IPS-15b (cell line): ENCODE data around the gene CCDC121.
A peak's percentile ranks its signal among the peaks of the same experiment; 100 is the strongest.

Source experiments
- H3K27me3 ChIP-seq: one replicate; pipeline ENCODE4 v1.6.1; 2013; ENCODE audit warnings: low read length; ENCODE audit not compliant: control insufficient read depth, insufficient read depth
- H3K36me3 ChIP-seq: one replicate; pipeline ENCODE4 v1.6.1; 2013; ENCODE audit warnings: low read length; ENCODE audit not compliant: control insufficient read depth, insufficient read depth
- H3K4me1 ChIP-seq: one replicate; pipeline ENCODE4 v1.6.1; 2013; ENCODE audit warnings: mild to moderate bottlenecking, low read length; ENCODE audit not compliant: control insufficient read depth, insufficient read depth
- H3K4me3 ChIP-seq: one replicate; pipeline ENCODE4 v1.5.1; 2013; ENCODE audit warnings: low read depth, low read length
- H3K9ac ChIP-seq: one replicate; pipeline ENCODE4 v1.6.1; 2013; ENCODE audit warnings: low read depth, mild to moderate bottlenecking, low read length
- H3K9me3 ChIP-seq: one replicate; pipeline ENCODE4 v1.6.1; 2013; ENCODE audit warnings: mild to moderate bottlenecking, low read length; ENCODE audit not compliant: control insufficient read depth, insufficient read depth

CCDC121 gene

GRCh38 chr2:27628767-27629709 lies at the start of gene CCDC121, which contains the start of gene GPN1:
Gene CCDC121, minus strand, starts transcription at chr2:27629012. Its CDS starts 1,213 bp downstream, at chr2:27627799.
Gene GPN1, plus strand, starts transcription at chr2:27629050. Its CDS starts 9 bp downstream, at chr2:27629059.
- Histone ChIP-seq H3K4me1 (no peaks in the 10 kb centered on the region), H3K9ac (peak within 1 kb of the TSS; percentile 94), H3K9me3 (no peaks in the 10 kb centered on the region), H3K36me3 (no peaks in the 10 kb centered on the region), H3K27me3 (no peaks in the 10 kb centered on the region), H3K4me3 (peak within 1 kb of the TSS; percentile 97)

- no peaks in the 10 kb centered on the region for H3K27me3 ChIP-seq
- no peaks in the 10 kb centered on the region for H3K4me1 ChIP-seq
- no peak overlapping the region for H3K9ac ChIP-seq
- H3K36me3 ChIP-seq, result peaks cover 7% of the 10 kb centered on the region
- H3K9me3 ChIP-seq, result no peaks in the 10 kb centered on the region
- no peak overlapping the region for H3K4me3 ChIP-seq
Observed at GRCh38 chr2:27672723-27673486, 44.1 kb upstream of the CCDC121 start.

- Histone ChIP-seq H3K36me3 (peaks cover 2% of the 10 kb centered on the region), H3K9me3 (no peaks in the 10 kb centered on the region), H3K4me3 (no peak overlapping the region), H3K27me3 (no peaks in the 10 kb centered on the region), H3K4me1 (no peaks in the 10 kb centered on the region), H3K9ac (no peak overlapping the region)
Observed at GRCh38 chr2:27671235-27671634, 42.4 kb upstream of the CCDC121 start.

- Histone ChIP-seq H3K4me3 (no peak overlapping the region), H3K36me3 (peaks cover 2% of the 10 kb centered on the region), H3K9ac (no peak overlapping the region), H3K27me3 (no peaks in the 10 kb centered on the region), H3K4me1 (peaks cover 3% of the 10 kb centered on the region), H3K9me3 (no peaks in the 10 kb centered on the region)
Observed at GRCh38 chr2:27667446-27667845, 38.6 kb upstream of the CCDC121 start.

- H3K9me3 ChIP-seq, result no peaks in the 10 kb centered on the region
- no peak overlapping the region for H3K9ac ChIP-seq
- H3K36me3 ChIP-seq, result peaks cover 12% of the 10 kb centered on the region
- H3K4me3 ChIP-seq, result peak overlapping the region; percentile 85
- H3K27me3 ChIP-seq, result no peaks in the 10 kb centered on the region
- peaks cover 3% of the 10 kb centered on the region for H3K4me1 ChIP-seq
Observed at GRCh38 chr2:27664622-27665363, 36.0 kb upstream of the CCDC121 start.

- H3K4me1 ChIP-seq, result peaks cover 3% of the 10 kb centered on the region
Observed at GRCh38 chr2:27664154-27664574, 35.4 kb upstream of the CCDC121 start.

GRCh38 chr2:27663285-27664153 lies 34.7 kb upstream of the CCDC121 start, which contains the start of the genes SLC4A1AP and SUPT7L:
Gene SLC4A1AP, plus strand, starts transcription at chr2:27663889. Its CDS starts 26 bp downstream, at chr2:27663915.
Gene SUPT7L, minus strand, starts transcription at chr2:27663614. Its CDS starts 1,422 bp downstream, at chr2:27662192.
- Histone ChIP-seq H3K27me3 (no peaks in the 10 kb centered on the region), H3K9me3 (no peaks in the 10 kb centered on the region), H3K4me3 (peak within 1 kb of the TSS; percentile 85), H3K36me3 (peaks cover 11% of the 10 kb centered on the region), H3K4me1 (peaks cover 3% of the 10 kb centered on the region), H3K9ac (peak within 1 kb of the TSS; percentile 77)

More at GRCh38 chr2:27664154-27664574, 35.4 kb upstream of the CCDC121 start:
- H3K9me3 ChIP-seq, result no peaks in the 10 kb centered on the region
- H3K4me3 ChIP-seq, result peak overlapping the region; percentile 85
- no peaks in the 10 kb centered on the region for H3K27me3 ChIP-seq
- H3K36me3 ChIP-seq, result peaks cover 12% of the 10 kb centered on the region
- peak overlapping the region; percentile 77 for H3K9ac ChIP-seq

- peaks cover 3% of the 10 kb centered on the region for H3K4me1 ChIP-seq
- no peak overlapping the region for H3K4me3 ChIP-seq
- H3K9ac ChIP-seq, result no peak overlapping the region
- H3K36me3 ChIP-seq, result peaks cover 12% of the 10 kb centered on the region
- H3K9me3 ChIP-seq, result no peaks in the 10 kb centered on the region
- H3K27me3 ChIP-seq, result no peaks in the 10 kb centered on the region
Observed at GRCh38 chr2:27661371-27661770, 32.6 kb upstream of the CCDC121 start.

- Histone ChIP-seq H3K4me1 (no peaks in the 10 kb centered on the region), H3K9ac (no peak overlapping the region), H3K9me3 (no peaks in the 10 kb centered on the region), H3K4me3 (no peak overlapping the region), H3K27me3 (no peaks in the 10 kb centered on the region), H3K36me3 (peaks cover 7% of the 10 kb centered on the region)
Observed at GRCh38 chr2:27655155-27655951, 26.5 kb upstream of the CCDC121 start.

- H3K36me3 ChIP-seq, result peaks cover 13% of the 10 kb centered on the region
- H3K4me3 ChIP-seq, result no peak overlapping the region
Observed at GRCh38 chr2:27653397-27653796, 24.6 kb upstream of the CCDC121 start.

More at GRCh38 chr2:27653397-27653796, 24.6 kb upstream of the CCDC121 start:
- Histone ChIP-seq H3K9me3 (no peaks in the 10 kb centered on the region), H3K9ac (no peak overlapping the region), H3K27me3 (no peaks in the 10 kb centered on the region), H3K4me1 (no peaks in the 10 kb centered on the region)
